DMS53 treated with DMSO at 0.1 percent for 48 hours (cell line): ENCODE data around the gene RGS7.
"Not testable (repeated sequence)": the region's sequence is repeated elsewhere in the genome, so short reads cannot be mapped to it uniquely, and the experiment has no call there.

Experiments
- DNase-seq: peaks from one replicate; lab custom pipeline; 2025; ENCODE audit not compliant: unreplicated experiment; lab: John Stamatoyannopoulos, UW

The RGS7 gene

DNA sequence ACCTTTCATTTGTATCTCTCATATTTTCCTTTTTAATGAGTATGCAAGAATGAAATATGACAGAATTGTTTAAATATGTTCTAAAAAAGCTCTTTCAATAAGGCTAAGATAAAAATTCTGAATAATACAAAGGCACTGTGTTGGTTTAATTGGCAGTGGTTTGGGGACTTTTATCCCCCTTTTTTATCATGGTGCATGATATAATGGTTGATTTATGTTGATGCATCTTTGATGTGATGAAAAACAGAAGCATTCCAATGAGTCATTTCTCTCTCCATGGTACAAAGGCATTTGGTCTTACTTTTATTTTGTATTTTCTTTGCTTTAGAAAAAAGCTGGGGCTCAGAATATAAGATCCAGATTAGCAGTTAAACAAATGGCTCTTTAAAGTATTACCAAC is 617.9 kb downstream of the RGS7 start:
- DNase-seq = no peak

- no peak for DNase-seq
Observed at GRCh38 chr1:240737766-240738265, 619.2 kb downstream of the RGS7 start.

GRCh38 chr1:240737298-240737697 is 619.7 kb downstream of the RGS7 start:
- no peak for DNase-seq

DNA sequence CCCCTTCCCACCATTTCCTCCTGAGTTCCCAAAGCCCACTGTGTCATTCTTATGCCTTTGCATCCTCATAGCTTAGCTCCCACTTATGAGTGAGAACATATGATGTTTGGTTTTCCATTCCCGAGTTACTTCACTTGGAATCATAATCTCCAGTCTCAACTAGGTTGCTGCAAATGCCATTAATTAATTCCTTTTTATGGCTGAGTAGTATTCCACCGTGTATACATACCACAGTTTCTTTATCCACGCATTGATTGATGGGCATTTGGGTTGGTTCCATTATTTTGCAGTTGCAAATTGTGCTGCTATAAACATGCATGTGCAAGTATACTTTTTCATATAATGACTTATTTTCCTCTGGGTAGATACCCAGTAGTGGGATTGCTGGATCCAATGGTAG is 622.3 kb downstream of the RGS7 start:
- not testable (repeated sequence) for DNase-seq

GRCh38 chr1:240734001-240734400 is 623.0 kb downstream of the RGS7 start:
- DNase-seq = no peak

DNA sequence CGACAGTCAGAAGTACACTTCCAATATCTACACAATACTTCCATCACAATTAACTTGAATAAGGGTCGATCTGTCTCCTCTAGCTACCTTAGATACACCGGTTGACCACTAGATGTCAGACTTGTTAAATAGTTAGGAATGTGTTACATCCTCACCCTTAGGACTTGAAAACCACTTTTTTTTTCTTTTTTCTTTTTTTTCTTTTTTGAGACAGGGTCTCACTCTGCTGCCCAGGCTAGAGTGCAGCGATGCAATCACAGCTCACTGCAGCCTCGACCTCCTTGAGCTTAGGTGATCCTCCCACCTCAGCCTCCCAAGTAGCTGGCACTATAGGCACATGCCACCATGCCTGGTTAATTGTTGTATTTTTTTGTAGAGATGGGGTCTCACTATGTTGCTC is 624.6 kb downstream of the RGS7 start:
- peak; percentile 85 for DNase-seq
